Activated gamma-delta T cell treated with anti-CD3 and anti-CD28 coated beads, Interleukin-2, amount 50 U/mL, for 16 hours (primary cell): ENCODE measurements around the gene RFPL3.
"Not testable (repeated sequence)": the region's sequence is repeated elsewhere in the genome, so short reads cannot be mapped to it uniquely, and the experiment has no call there.

ENCODE experiments used
- DNase-seq: peaks from one replicate; pipeline ENCODE4 v3.0.0-alpha.2; 2020; ENCODE audit warnings: low read depth

The RFPL3 gene

DNA sequence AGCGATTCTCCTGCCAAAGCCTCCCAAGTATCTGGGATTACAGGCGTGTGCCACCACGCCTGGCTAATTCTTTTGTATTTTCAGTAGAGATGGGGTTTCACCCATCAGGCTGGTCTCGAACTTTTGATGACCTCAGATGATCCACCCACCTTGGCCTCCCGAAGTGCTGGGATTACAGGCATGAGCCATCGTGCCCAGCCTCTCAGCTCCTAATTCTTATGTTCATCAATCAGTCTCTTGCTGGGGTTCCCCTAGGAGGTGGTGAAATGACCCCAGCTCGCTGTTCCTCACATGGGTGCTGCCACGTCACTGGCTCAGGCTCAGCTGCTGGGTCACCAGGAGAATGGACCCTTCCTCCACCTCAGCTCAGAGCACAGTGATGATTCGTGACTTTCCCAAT lies at the start of gene RFPL3:
Gene RFPL3, plus strand, starts transcription at position 301 of the 400 bp plus-strand sequence. CDS start 205 bp downstream, outside the sequence.
- DNase-seq: not testable (repeated sequence)

GRCh38 chr22:32308191-32308590 lies 49.5 kb upstream of the RFPL3 start:
- DNase-seq: no peak

GRCh38 chr22:32308934-32309333 lies 48.7 kb upstream of the RFPL3 start:
- DNase-seq: no peak

DNA sequence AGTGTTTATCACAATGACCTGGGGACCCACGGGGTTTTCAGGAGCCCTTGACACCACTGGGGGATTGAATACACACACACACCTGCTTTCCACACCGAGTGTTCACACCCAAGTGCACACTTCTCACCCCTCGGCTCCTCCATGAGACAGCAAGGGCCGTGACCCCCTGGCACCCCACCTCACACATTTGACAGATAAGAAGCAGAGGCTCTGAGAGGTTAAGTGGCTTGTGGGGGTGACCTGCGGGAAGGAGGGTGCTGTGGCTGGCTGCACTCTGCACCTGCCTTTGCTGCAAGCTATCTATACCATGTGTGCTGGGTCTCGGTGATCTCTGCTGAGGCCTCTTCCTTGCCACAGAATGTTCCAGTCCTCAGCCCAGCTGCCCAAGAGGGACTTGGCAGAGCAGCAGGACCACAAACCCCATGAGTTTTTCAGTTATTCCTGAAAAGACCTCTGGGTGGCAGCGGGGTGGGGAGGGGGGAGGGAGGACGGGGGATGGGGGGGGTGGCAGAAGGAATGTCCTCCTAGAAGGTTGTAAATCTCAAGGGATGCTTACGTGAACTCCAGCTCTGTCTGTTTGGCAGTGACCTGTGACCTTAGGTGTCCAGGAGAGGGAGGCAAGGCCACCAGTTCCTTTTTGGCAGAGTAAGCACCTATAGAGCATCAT lies 47.9 kb upstream of the RFPL3 start:
- no peak for DNase-seq

DNA sequence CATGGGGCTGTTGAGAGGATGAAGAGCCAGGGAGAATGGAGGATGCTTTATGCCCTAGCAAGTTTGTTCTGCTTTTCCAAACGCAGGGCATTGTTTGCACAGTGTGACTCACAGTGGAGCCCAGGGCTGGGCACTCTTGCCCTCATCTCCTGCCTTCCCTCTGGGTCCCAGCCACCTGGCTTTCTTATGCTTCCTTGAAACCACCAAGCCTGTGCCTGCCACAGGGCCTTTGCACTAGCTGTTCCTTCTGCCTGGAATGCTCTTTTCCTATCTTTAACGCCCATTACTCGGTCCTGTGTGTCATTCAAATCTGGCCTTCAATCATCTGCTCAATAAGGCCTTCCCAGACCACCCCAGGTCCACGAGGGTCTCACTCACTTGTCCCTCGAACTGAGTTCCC lies 46.9 kb upstream of the RFPL3 start:
- DNase-seq: no peak

DNA sequence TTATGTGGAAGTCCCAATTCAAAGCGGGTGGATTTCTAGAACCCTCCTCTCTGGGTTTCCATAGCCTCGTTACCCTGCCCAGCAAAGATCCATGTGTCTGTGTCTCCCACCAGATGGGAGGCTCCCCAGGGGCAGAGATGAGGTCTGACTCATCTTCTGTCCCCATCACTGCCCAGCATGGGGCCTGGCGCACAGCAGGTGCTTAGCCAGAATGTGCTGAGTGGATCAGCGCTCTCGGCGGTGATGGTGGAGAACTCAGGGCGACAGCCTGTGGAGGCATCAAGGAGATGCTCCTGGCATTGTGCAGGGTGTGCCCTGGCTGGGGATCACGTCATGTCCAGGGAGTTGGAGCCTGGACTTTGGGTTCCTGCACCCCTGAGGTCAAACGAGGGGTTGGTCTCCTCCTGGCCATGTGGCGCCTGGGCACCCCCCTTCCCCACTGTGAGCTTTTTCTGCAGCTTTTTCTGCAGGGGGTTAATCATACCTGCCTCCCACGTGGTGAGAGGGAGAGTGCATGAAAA lies 46.1 kb upstream of the RFPL3 start:
- no peak for DNase-seq

DNA sequence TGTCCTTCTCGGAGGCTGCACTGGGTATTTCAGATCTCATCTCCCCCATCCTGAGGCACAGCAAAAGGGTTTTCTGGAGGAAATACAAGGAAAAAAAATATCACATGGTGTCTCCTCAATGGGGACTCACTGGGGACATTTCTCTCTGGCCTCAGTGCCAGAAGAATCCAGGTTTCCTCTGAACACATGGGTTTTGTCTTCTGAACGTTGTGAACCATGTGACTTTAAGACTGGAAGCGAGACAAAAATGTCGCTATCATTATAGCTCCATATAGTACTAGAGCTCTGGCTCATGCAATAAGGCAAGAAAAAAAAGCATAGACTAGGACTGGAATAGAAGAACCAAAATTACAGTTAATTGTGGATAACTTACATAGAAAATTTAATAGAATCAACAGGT lies 44.9 kb upstream of the RFPL3 start:
- DNase-seq: no peak

DNA sequence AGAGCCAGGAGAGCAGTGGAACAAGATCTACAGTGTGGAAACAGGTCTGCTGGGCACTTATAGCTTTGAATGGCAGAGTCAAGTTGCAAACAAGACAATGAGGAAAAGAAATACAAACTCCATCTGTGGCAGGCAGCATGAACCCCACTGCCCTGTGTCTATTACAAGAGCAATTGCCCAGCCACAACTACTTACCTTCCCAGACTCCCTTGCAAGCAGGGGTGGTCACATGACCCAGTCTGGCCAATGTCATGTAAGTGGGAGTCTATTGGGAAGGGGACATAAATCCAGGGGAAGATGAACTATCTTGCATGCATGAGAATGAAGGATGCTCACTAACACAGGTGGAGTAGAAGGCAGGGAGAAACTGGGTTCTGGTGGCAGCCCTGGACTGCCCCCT lies 44.1 kb upstream of the RFPL3 start:
- DNase-seq: no peak

DNA sequence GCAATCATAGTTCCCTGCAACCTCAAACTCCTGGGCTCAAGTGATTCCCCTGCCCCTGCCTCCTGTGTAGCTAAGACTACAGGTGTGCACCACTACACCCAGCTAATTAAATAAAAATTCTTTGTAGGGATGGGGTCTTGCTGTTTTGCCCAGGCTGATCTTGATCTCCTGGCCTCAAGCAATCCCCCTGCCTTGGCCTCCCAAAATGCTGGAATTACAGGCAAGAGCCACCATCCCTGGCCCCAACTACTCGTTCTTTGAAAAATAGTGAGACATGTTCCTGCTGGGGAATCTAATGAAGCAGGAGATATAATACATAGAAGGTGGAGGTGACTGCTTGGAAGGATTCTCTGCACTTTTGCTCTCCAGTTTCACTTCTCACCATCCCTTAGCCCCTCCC lies 40.1 kb upstream of the RFPL3 start:
- DNase-seq: no peak

DNA sequence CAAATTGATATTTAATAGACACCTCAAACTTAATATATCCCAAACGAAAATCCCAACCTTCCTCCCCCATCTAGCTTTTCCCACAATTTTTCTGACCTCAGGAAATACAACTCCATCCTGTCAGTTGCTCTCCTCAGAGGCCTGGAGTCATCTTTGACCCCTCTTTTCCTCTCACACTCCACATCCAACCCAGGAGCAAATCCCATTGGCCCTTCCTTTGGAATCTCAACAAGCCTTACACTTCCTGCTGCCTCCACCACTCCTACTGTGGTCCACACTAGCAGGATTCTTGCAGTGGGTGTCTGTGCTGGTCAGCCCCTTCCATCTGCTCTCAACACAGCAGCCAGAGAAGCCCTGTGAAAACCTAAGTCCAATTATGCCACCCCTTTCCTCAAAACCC lies 39.3 kb upstream of the RFPL3 start:
- DNase-seq: no peak

DNA sequence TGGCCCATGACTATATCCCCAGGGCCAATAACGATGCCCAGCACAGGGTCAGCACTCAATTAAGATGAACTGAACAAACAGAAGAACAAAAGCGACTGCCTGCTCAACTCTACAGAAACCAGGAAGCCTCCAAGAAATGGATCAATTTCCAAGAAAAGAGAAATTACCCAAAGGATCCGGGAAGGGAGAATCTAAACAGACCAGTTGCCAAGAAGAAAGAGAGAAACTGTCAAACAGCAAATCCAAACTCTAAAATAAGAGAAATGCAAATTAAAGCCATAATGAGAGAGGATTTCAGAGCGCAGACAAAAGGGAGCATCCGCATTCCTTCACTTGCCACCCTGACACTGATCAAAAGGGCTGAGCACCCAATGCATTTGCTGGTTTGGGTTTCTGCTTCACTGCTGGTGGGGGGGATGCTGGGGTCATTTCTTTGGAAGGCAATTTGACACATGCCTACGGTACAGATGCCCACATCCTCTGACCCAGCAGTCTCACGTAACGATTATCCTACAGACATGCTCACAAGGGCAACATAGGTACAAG lies 37.7 kb upstream of the RFPL3 start:
- no peak for DNase-seq

GRCh38 chr22:32322986-32323385 lies 34.7 kb upstream of the RFPL3 start:
- no peak for DNase-seq

DNA sequence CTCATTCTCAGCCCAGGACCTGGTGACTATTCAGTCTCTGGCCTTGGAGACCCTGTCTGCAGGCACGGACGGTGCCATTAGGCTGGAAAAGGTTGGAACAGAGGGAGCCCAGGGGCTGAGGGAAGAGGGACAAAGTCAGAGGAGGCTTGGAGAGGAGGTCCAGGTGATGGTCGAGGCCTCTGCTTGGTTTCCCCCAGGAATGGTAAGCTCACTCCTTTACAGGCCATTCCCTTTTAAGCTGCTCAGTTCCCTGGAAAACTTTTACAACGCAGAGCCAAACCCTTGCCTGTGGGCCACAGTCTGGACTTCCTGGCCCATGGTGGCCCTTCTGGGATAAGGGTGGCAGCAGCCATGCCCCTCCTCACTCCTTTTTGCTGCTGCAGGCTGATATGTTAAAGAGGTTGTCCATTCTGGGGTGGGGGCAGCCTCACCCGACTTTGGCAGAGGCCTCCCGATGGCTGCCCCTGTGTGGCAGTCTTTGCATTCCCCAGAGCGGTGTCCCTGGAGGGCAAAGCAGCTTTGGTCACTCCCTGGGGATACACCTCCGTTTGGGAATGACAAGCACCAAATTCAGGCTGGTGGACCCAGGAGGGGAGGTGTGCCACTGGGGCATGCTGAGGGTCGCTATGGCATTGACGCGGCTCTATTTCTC lies 34.0 kb upstream of the RFPL3 start:
- no peak for DNase-seq

- no peak for DNase-seq
Measured at GRCh38 chr22:32324505-32325415, 32.9 kb upstream of the RFPL3 start.

- DNase-seq: no peak
Measured at GRCh38 chr22:32325416-32325801, 32.3 kb upstream of the RFPL3 start.

DNA sequence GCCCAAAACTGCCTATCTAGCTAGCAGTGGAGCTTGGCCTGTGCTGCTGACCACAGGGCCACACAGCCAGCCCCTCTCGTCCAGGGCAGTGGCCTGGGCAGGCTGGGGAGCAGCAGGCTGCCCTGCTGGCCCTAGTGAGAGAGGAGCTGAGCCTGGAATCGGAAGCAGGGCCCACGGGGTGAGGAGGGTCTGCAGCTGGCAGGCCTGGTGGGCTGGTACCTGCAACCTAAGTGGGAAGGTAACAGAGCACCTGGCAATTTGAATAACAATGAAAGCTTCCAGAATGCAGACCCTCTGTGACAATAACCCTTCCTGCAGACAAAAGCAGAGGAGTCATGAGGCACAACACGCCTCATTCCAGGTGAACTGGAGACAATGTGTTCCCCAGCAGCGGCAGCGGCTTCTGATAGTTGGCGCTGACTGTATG lies 31.8 kb upstream of the RFPL3 start:
- no peak for DNase-seq

- DNase-seq: no peak
Measured at GRCh38 chr22:32326647-32327046, 31.0 kb upstream of the RFPL3 start.

DNA sequence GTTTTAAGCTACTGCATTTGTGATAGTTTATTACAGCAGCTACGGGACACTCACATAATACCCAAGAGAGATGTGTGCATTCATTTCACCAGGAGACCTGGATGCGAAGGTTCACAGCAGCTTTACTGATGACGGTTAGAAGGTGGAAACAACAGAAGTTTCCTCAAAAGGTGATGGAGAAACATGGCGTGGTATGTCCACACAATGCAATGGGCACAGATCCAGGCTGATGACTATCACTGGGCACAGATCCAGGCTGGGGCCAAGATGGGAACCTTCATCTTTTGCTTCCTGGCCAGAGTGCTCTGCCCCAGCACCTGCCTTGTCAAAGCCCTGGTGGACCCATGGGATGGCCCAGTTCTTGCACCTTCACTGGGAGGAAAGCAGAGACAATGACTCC lies 30.6 kb upstream of the RFPL3 start:
- DNase-seq: no peak

DNA sequence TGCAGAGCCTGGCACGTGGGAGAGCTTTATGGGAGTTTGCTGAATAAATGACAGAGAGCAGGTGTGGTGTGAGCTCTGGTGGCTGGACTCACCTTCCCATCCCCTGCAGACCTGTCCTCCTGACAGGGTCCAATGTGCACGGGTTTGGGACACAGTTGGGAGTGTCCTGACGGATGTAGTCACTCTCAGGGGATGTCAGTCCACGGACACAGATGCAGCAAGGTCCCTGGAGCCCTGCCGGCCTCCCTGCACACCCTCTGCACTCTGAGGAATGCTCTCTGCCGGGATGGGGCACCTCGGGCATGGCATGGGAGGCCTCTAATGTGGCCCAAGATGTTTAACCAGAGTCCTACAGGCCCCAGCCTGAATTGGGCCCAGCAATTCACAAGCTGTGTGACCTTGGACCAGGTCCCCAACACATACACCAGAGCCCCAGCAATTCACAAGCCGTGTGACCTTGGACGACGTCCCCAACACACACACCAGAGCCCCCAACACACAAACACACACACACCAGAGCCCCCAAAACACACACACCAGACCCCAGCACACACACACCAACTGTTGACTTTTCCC lies 30.0 kb upstream of the RFPL3 start:
- no peak for DNase-seq

GRCh38 chr22:32328306-32329201 lies 29.1 kb upstream of the RFPL3 start:
- DNase-seq: no peak

DNA sequence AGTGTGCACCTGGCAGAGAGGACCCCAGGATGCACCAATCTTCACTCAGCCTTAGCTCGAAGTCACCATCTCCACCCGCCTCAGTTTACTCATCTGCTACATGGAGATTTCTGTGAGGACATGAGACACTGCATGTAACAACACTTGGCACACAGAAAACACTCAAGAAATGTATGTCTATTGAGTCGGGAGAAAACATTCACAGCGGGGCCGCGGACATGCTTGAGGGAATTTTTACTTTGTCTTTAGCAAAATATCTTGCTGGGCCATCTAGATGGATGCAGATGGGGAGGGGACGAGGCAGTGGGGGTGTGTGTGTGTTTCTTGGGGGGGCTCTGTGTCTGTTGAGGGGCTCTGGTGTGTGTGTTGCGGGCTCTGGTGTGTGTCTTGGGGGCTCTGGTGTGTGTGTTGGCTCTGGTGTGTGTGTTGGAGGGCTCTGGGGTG lies 28.4 kb upstream of the RFPL3 start:
- DNase-seq: no peak
